Measurements from ENCODE around the gene SFMBT2.
A peak's percentile ranks its signal among the peaks of the same experiment; 100 is the strongest.
"Not testable (repeated sequence)": the region's sequence is repeated elsewhere in the genome, so short reads cannot be mapped to it uniquely, and the experiment has no call there.

The SFMBT2 gene

GRCh38 chr10:7225133-7225532, 185.7 kb downstream of the SFMBT2 start:
- no peak for DNase-seq (ENCODE audit: low spot score)

- peak; percentile 45 for DNase-seq (ENCODE audit: low spot score)
Observed at GRCh38 chr10:7218968-7219367, 191.9 kb downstream of the SFMBT2 start.

- DNase-seq (ENCODE audit: low spot score) = not testable (repeated sequence)
Observed at GRCh38 chr10:7212696-7213095, 198.1 kb downstream of the SFMBT2 start.

GRCh38 chr10:7211857-7212577, 198.8 kb downstream of the SFMBT2 start:
- DNase-seq (ENCODE audit: low spot score) = no peak

- no peak for DNase-seq (ENCODE audit: low spot score)
Observed at GRCh38 chr10:7210516-7210915, 200.3 kb downstream of the SFMBT2 start.

- no peak for DNase-seq (ENCODE audit: low spot score)
Observed at GRCh38 chr10:7209458-7209857, 201.4 kb downstream of the SFMBT2 start.

- DNase-seq (ENCODE audit: low spot score) = no peak
Observed at GRCh38 chr10:7206412-7207100, 204.3 kb downstream of the SFMBT2 start.

GRCh38 chr10:7205656-7206055, 205.2 kb downstream of the SFMBT2 start:
- DNase-seq (ENCODE audit: low spot score) = no peak

- no peak for DNase-seq (ENCODE audit: low spot score)
Observed at GRCh38 chr10:7202793-7203355, 208.0 kb downstream of the SFMBT2 start.

GRCh38 chr10:7199152-7199760, 211.6 kb downstream of the SFMBT2 start:
- no peak for DNase-seq (ENCODE audit: low spot score)

- no peak for DNase-seq (ENCODE audit: low spot score)
Observed at GRCh38 chr10:7196284-7196683, 214.6 kb downstream of the SFMBT2 start.

- no peak for DNase-seq (ENCODE audit: low spot score)
Observed at GRCh38 chr10:7195118-7195517, 215.7 kb downstream of the SFMBT2 start.

GRCh38 chr10:7194571-7194970, 216.3 kb downstream of the SFMBT2 start:
- DNase-seq (ENCODE audit: low spot score) = no peak

GRCh38 chr10:7193369-7193768, 217.5 kb downstream of the SFMBT2 start:
- DNase-seq (ENCODE audit: low spot score) = no peak

GRCh38 chr10:7192831-7193361, 217.9 kb downstream of the SFMBT2 start:
- no peak for DNase-seq (ENCODE audit: low spot score)

GRCh38 chr10:7192061-7192460, 218.8 kb downstream of the SFMBT2 start:
- DNase-seq (ENCODE audit: low spot score) = no peak

- not testable (repeated sequence) for DNase-seq (ENCODE audit: low spot score)
Observed at GRCh38 chr10:7190772-7191171, 220.1 kb downstream of the SFMBT2 start.

GRCh38 chr10:7189909-7190308, 220.9 kb downstream of the SFMBT2 start:
- DNase-seq (ENCODE audit: low spot score) = no peak

- no peak for DNase-seq (ENCODE audit: low spot score)
Observed at GRCh38 chr10:7188456-7189050, 222.3 kb downstream of the SFMBT2 start.

- peak; percentile 42 for DNase-seq (ENCODE audit: low spot score)
Observed at GRCh38 chr10:7186387-7187018, 224.3 kb downstream of the SFMBT2 start.

GRCh38 chr10:7185367-7185690, 225.5 kb downstream of the SFMBT2 start:
- no peak for DNase-seq (ENCODE audit: low spot score)

Data from RKO (cell line).